Breast epithelium (tissue), 4 donors: ENCODE data around the gene RHEX. TPM values are rescaled to one million over a fixed set of nuclear protein-coding genes. Genes with fewer than 3 reads are reported as not detected.

Source experiments
- DNase-seq, 2 donors: peaks; one replicate each; pipeline ENCODE4 v3.0.0-alpha.2; 2019; ENCODE audit warnings: low spot score in 2 of 2
- H3K27ac ChIP-seq, 2 donors: fragments of 200-600 bp; sonication (generic) in 1 of 2; one replicate each; pipeline ENCODE4 v1.5.1; 2016 to 2019; ENCODE audit warnings: mild to moderate bottlenecking in 1 of 2
- H3K27me3 ChIP-seq, 2 donors: fragments of 200-600 bp; sonication (generic) in 1 of 2; one replicate each; pipeline versions ENCODE4 v1.5.1 to v1.6.0; 2017 to 2019; ENCODE audit warnings: control low read depth in 1 of 2, mild to moderate bottlenecking in 1 of 2
- H3K36me3 ChIP-seq: fragments of 200-600 bp; one replicate; pipeline ENCODE4 v1.5.1; 2019
- H3K4me1 ChIP-seq, 2 donors: fragments of 200-600 bp; sonication (generic); one replicate each; pipeline ENCODE4 v1.5.1; 2016 to 2019; ENCODE audit warnings: control low read depth in 1 of 2
- H3K4me3 ChIP-seq, 3 donors: fragments of 200-600 bp; sonication (generic); 1 replicate in 2 of 3; 2 replicates in 1 of 3; pipeline ENCODE4 v1.5.1; 2016 to 2019; ENCODE audit warnings: mild to moderate bottlenecking in 3 of 3, moderate library complexity in 2 of 3
- H3K9me3 ChIP-seq, 2 donors: fragments of 200-600 bp; sonication (generic) in 1 of 2; one replicate each; pipeline ENCODE4 v1.5.1; 2016 to 2019; ENCODE audit warnings: control low read depth in 1 of 2
- CTCF ChIP-seq, 3 donors: fragments of 450-650 bp; IDR thresholded peaks; one replicate each; pipeline ENCODE4 v1.5.1; 2016 to 2017; ENCODE audit warnings: antibody characterized with exemption in 3 of 3, mild to moderate bottlenecking in 3 of 3, moderate library complexity in 3 of 3
- POLR2A ChIP-seq: fragments of 450-650 bp; IDR thresholded peaks from one replicate; pipeline ENCODE4 v1.6.1; 2016; ENCODE audit warnings: antibody characterized with exemption, mild to moderate bottlenecking, moderate library complexity
- POLR2AphosphoS5 ChIP-seq, 3 donors: sonication (generic); formaldehyde crosslinking; IDR thresholded peaks; one replicate each; pipeline ENCODE4 v1.6.1; 2017; ENCODE audit warnings: antibody characterized with exemption in 3 of 3
- intact Hi-C: fragments of 100-400 bp; cut with DNase I; formaldehyde crosslinking; loops from one replicate; pipeline ENCODE4 v1.15.1; 2023; ENCODE audit warnings: low total_unique reads
- total RNA-seq, 3 donors: library from RNA; depleted of rRNA; stranded (reverse); fragments of >200 nt; gene quantifications; one replicate each; pipeline ENCODE4 v1.1.0, GENCODE V29; 2016

The RHEX gene
- total RNA-seq, 3 donors from 2014 or later = 0.98 to 20.6 (median 4.4) TPM

DNA sequence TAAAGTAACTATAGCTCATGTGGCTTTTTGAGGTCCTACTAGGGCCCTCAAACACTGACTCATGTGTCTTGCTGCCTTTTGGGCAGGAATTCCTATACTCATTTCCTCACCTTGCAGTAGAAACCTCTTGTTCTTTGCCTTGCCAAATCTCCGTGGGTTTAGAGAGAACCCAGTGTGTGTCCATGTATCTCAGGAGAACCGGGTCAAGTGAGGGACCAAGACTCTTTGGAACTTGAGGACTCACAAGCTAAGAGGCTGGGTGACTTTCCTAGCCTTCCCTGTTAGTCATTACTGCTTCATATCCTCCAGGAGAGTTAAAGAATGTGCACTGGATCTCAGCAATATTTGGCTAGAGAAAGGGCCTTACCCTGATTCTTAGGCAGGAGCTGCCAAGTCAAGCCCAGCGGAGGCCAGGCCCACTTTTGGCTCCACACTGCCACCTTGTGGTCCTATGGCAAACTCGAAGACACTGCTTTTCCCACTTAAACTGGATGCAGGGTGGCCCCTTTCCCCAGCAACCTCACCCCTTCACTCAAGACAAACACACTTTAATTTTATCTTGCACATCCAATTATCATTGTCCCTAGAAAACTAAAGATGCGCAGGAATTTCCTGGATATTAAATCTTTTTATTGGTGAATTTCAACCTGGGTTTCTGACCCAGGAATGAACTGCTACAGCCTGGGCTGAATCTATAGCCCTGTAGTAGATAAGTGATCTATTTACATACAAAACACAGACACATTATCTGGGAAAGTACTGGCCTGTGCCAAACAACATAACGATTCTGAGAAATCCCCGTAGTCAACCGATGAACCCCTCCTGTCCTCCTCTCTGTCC is 53.6 kb downstream of the RHEX start:
- DNase-seq = peak; percentile 72 to 80
- Histone ChIP-seq H3K9me3 (no peaks in the 10 kb centered on the region), H3K27me3 (no peaks in the 10 kb centered on the region), H3K4me1 (no peaks in the 10 kb centered on the region), H3K4me3 (no peak overlapping the region), H3K36me3 (no peaks in the 10 kb centered on the region), H3K27ac (no peak overlapping the region)
- TF ChIP-seq CTCF (IDR thresholded peaks at IDR 0.05) = peak; percentile 86 to 87 (median 86)
- peak in 1 of 3 donors; percentile 19 for TF ChIP-seq POLR2AphosphoS5 (IDR thresholded peaks at IDR 0.05)
- no peak for TF ChIP-seq POLR2A
- intact Hi-C loops = loop anchor here (5.0 kb wide), 1 partner anchor 124 kb away; no protein-coding TSS in a partner anchor

- Histone ChIP-seq H3K27me3 (no peaks in the 10 kb centered on the region), H3K36me3 (no peaks in the 10 kb centered on the region), H3K4me1 (no peaks in the 10 kb centered on the region), H3K27ac (no peak overlapping the region), H3K4me3 (no peak overlapping the region), H3K9me3 (no peaks in the 10 kb centered on the region)
- intact Hi-C loops = loop anchor here (5.0 kb wide), 1 partner anchor 125 kb away; no protein-coding TSS in a partner anchor
- TF ChIP-seq POLR2AphosphoS5 (IDR thresholded peaks at IDR 0.05) = no peak
- TF ChIP-seq POLR2A = no peak
- TF ChIP-seq CTCF (IDR thresholded peaks at IDR 0.05) = no peak
- DNase-seq = no peak
These were observed 54.2 kb downstream of the RHEX start for GRCh38 chr1:206107168-206107544.

DNA sequence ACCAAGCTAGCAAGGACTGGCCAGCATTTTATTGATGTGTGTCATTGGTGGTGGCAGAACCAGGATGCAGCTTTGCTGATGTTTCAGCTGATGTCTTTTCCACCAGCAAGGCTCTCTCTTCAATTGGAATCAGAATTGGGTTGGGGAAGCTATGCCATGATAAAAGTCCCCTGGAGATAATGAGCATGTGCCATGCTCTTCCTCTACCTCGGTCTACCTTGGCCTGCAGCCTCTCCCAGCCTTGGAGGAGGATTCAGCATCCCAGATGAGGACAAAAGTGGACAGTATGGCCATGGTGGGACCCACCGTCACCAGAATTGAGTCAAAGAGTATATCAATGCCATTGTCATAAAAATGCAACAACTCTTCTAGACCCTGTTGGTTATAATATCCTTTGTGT is 55.7 kb downstream of the RHEX start:
- DNase-seq = no peak
- H3K27me3 ChIP-seq = no peaks in the 10 kb centered on the region
- H3K36me3 ChIP-seq = no peaks in the 10 kb centered on the region
- H3K27ac ChIP-seq = no peak overlapping the region
- H3K4me3 ChIP-seq = no peak overlapping the region
- intact Hi-C loops = loop anchor here (5.0 kb wide), 1 partner anchor 126 kb away; no protein-coding TSS in a partner anchor
- H3K9me3 ChIP-seq = no peaks in the 10 kb centered on the region
- TF ChIP-seq POLR2A (no peak), CTCF (IDR thresholded peaks at IDR 0.05) (no peak), POLR2AphosphoS5 (IDR thresholded peaks at IDR 0.05) (no peak)
- no peaks in the 10 kb centered on the region for H3K4me1 ChIP-seq

DNA sequence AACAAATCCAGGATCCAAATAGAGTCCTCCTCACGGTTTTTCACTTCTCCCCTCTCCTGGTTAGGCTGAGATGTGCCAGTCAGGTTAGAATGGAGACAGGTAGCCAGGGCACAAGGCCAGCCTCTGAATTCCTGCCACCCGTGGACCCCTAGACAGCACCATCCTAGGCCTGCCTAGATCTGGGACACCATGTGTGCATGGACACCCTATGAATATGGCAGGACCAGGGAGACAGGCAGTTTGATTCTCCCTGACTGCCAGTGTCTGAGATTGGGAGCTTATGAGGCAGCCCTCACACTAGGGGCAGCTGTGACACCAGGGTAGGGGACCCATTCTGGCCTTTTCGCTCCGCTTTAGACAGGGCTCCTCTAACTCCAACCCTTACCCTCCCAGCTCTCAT is 56.7 kb downstream of the RHEX start:
- no peaks in the 10 kb centered on the region for H3K4me1 ChIP-seq
- intact Hi-C loops = loop anchor here (5.0 kb wide), 1 partner anchor 127 kb away; no protein-coding TSS in a partner anchor

More for the DNA sequence above, 56.7 kb downstream of the RHEX start:
- DNase-seq = no peak
- no peaks in the 10 kb centered on the region for H3K9me3 ChIP-seq
- H3K27me3 ChIP-seq = no peaks in the 10 kb centered on the region
- H3K36me3 ChIP-seq = no peaks in the 10 kb centered on the region
- no peak overlapping the region for H3K27ac ChIP-seq
- no peak overlapping the region for H3K4me3 ChIP-seq
- TF ChIP-seq POLR2A (no peak), POLR2AphosphoS5 (IDR thresholded peaks at IDR 0.05) (no peak), CTCF (IDR thresholded peaks at IDR 0.05) (no peak)
